Measurements from ENCODE around the gene SNUPN. TPM values are rescaled to one million over a fixed set of nuclear protein-coding genes. Genes with fewer than 3 reads are reported as not detected.

The SNUPN gene
- total RNA-seq, 4 donors from 2014 or later = 24.7 to 31.8 (median 27.8) TPM

DNA sequence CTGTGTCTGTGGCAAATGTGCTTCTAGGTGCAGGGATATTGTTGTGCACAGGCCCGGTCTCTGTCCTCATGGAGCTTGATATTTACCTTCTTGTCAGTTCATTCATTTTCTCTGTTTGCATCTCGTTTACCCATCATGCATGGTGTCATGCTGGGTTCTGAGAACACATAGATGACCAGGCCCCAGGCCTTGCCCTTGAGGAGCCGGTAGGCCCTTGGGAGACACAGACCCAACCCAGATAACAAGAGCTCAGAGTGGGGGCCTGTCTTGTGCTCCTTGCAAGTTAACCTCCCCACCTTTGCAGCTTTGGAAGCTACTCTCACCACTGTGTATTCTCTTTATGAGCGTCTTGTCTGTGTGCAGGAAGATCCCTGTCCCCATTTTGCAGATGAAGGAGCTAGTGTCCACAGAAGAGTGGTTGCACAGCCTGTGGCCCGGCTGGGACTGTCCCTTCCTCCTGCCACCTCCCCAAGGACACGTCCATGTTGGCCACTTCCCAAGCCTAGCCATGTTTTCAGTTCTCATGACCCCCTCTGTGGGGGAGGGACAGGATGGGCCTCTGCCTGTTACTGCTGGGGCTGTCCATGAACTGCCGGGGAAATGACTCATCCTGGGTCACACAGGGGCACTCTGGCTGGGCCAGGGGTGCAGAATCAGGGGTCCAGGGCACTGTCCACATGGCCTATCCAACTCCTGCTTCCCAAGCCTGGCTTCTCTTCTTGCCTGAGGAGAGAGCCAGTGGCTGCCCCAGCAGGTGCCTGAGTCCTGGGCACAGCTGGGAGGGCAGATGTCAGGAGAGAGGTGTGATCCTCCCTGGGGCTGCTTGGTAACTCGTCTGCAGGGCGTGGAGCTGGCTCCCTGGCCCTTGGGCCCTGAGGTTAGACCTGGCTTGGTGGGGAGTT is 25.6 kb upstream of the SNUPN start:
- WGBS, 2 donors = 55 to 60% methylated on average over 7 of the region's 9 CpGs
- H3K4me3 ChIP-seq (replicated peaks in 1 of 3) = peak overlapping the region in 1 of 3 donors; percentile 11
- peaks cover 47 to 81% of the 10 kb centered on the region in 2 donors for H3K4me1 ChIP-seq
- peak; percentile 51 to 66 for DNase-seq
- TF ChIP-seq POLR2A (IDR thresholded peaks at IDR 0.05) = no peak
- TF ChIP-seq, protein P1, sequence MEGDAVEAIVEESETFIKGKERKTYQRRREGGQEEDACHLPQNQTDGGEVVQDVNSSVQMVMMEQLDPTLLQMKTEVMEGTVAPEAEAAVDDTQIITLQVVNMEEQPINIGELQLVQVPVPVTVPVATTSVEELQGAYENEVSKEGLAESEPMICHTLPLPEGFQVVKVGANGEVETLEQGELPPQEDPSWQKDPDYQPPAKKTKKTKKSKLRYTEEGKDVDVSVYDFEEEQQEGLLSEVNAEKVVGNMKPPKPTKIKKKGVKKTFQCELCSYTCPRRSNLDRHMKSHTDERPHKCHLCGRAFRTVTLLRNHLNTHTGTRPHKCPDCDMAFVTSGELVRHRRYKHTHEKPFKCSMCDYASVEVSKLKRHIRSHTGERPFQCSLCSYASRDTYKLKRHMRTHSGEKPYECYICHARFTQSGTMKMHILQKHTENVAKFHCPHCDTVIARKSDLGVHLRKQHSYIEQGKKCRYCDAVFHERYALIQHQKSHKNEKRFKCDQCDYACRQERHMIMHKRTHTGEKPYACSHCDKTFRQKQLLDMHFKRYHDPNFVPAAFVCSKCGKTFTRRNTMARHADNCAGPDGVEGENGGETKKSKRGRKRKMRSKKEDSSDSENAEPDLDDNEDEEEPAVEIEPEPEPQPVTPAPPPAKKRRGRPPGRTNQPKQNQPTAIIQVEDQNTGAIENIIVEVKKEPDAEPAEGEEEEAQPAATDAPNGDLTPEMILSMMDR (IDR thresholded peaks at IDR 0.05) = no peak
- intact Hi-C loops (cut with DNase I) = loop anchor here (10.0 kb wide), 1 partner anchor 286 kb away; the partner anchor contains the start of gene MAN2C1
- no peaks in the 10 kb centered on the region for H3K27me3 ChIP-seq
- peak overlapping the region; percentile 17 to 49 (median 18) for H3K27ac ChIP-seq
- no peaks in the 10 kb centered on the region for H3K9me3 ChIP-seq
- H3K36me3 ChIP-seq = peaks cover 0 to 7% of the 10 kb centered on the region in 2 donors

GRCh38 chr15:75649848-75650247 is 24.3 kb upstream of the SNUPN start:
- H3K4me3 ChIP-seq (replicated peaks in 1 of 3) = no peak overlapping the region
- no peak overlapping the region for H3K27ac ChIP-seq
- intact Hi-C loops (cut with DNase I) = loop anchor here (5.0 to 10.0 kb wide), 2 partner anchors 193 to 285 kb away; partner anchors contain the start of gene MAN2C1
- 91 to 97% methylated on average over 14 to 18 of the region's 18 CpGs for WGBS, 2 donors
- H3K36me3 ChIP-seq = peaks cover 0 to 7% of the 10 kb centered on the region in 2 donors
- H3K27me3 ChIP-seq = no peaks in the 10 kb centered on the region
- no peaks in the 10 kb centered on the region for H3K9me3 ChIP-seq
- no peak for DNase-seq
- peaks cover 43 to 73% of the 10 kb centered on the region in 2 donors for H3K4me1 ChIP-seq
- no peak for TF ChIP-seq POLR2A (IDR thresholded peaks at IDR 0.05)
- TF ChIP-seq, protein P1 (IDR thresholded peaks at IDR 0.05) = no peak

DNA sequence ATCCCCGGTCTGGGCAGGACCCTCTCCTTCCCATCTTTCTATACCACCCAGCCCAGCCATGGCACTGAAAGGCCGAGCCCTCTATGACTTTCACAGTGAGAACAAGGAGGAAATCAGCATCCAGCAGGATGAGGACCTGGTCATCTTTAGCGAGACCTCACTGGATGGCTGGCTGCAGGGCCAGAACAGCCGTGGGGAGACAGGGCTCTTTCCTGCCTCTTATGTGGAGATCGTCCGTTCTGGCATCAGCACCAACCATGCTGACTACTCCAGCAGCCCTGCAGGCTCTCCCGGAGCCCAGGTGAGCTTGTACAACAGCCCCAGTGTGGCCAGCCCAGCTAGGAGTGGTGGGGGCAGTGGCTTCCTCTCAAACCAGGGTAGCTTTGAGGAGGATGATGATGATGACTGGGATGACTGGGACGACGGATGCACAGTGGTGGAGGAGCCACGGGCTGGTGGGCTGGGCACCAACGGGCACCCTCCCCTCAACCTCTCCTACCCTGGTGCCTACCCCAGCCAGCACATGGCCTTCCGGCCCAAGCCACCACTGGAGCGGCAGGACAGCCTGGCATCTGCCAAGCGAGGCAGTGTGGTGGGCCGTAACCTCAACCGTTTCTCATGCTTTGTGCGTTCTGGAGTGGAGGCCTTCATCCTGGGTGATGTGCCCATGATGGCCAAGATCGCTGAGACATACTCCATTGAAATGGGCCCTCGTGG is 23.7 kb upstream of the SNUPN start:
- intact Hi-C loops (cut with DNase I) = loop anchor here (5.0 kb wide), 1 partner anchor 192 kb away; no protein-coding TSS in a partner anchor
- Histone ChIP-seq H3K36me3 (peaks cover 0 to 7% of the 10 kb centered on the region in 2 donors), H3K4me1 (peaks cover 43 to 67% of the 10 kb centered on the region in 2 donors), H3K27me3 (no peaks in the 10 kb centered on the region), H3K27ac (peak overlapping the region; percentile 55 to 96 (median 82)), H3K9me3 (no peaks in the 10 kb centered on the region), H3K4me3 (replicated peaks in 1 of 3) (peak overlapping the region in 2 of 3 donors; percentile 2 to 83)
- WGBS, 2 donors = 69 to 84% methylated on average over 10 to 15 of the region's 19 CpGs
- no peak for DNase-seq
- no peak for TF ChIP-seq POLR2A (IDR thresholded peaks at IDR 0.05)
- TF ChIP-seq, protein P1 (IDR thresholded peaks at IDR 0.05) = no peak

- H3K27me3 ChIP-seq = no peaks in the 10 kb centered on the region
- no peaks in the 10 kb centered on the region for H3K9me3 ChIP-seq
- peak in 1 of 2 donors; percentile 4 for TF ChIP-seq POLR2A (IDR thresholded peaks at IDR 0.05)
- TF ChIP-seq, protein P1 (IDR thresholded peaks at IDR 0.05) = no peak
- intact Hi-C loops (cut with DNase I) = loop anchor here (5.0 kb wide), 1 partner anchor 191 kb away; no protein-coding TSS in a partner anchor
- H3K36me3 ChIP-seq = peaks cover 0 to 7% of the 10 kb centered on the region in 2 donors
- H3K4me1 ChIP-seq = peaks cover 43 to 61% of the 10 kb centered on the region in 2 donors
- peak overlapping the region; percentile 55 to 96 (median 82) for H3K27ac ChIP-seq
- WGBS, 2 donors = 1 to 2% methylated on average over 22 to 25 of the region's 34 CpGs
- peak overlapping the region; percentile 83 to 90 (median 87) for H3K4me3 ChIP-seq (replicated peaks in 1 of 3)
- DNase-seq = peak; percentile 54 to 59
These were observed 22.9 kb upstream of the SNUPN start for GRCh38 chr15:75648156-75649000.
